B cell (primary cell): ENCODE measurements around the gene PTRH2.

Source experiments
- EZH2 ChIP-seq: IDR thresholded peaks from 2 replicates; pipeline ENCODE4 v1.6.1; 2012; ENCODE audit warnings: borderline replicate concordance, low read depth, mild to moderate bottlenecking, moderate library complexity, low read length; ENCODE audit not compliant: insufficient read depth, poor library complexity, severe bottlenecking
- TF ChIP-seq, protein P1 (sequence below): fragments of 200-600 bp; IDR thresholded peaks from one replicate; pipeline ENCODE4 v1.8.0; 2022; ENCODE audit warnings: antibody characterized with exemption, mild to moderate bottlenecking

DNA sequence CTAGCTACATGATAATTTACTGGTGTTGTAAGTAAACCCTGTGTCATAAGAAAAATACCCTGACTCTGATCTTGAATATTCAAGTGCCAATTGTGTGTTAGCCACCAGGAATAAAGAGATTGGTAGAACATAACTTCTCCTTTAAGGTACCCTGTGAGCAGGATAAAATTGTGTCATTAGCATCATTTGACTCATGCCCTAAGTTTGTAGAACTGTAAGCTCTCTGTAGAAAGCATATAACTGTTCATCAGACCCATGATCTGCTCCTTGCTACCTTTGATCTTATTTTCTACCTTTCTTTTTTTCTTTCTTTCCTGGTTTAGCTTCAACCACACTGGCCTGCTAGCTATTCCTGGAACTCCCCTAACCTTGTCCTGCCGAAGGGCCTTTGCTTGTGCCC, 35.8 kb downstream of the PTRH2 start:
- TF ChIP-seq, protein P1, sequence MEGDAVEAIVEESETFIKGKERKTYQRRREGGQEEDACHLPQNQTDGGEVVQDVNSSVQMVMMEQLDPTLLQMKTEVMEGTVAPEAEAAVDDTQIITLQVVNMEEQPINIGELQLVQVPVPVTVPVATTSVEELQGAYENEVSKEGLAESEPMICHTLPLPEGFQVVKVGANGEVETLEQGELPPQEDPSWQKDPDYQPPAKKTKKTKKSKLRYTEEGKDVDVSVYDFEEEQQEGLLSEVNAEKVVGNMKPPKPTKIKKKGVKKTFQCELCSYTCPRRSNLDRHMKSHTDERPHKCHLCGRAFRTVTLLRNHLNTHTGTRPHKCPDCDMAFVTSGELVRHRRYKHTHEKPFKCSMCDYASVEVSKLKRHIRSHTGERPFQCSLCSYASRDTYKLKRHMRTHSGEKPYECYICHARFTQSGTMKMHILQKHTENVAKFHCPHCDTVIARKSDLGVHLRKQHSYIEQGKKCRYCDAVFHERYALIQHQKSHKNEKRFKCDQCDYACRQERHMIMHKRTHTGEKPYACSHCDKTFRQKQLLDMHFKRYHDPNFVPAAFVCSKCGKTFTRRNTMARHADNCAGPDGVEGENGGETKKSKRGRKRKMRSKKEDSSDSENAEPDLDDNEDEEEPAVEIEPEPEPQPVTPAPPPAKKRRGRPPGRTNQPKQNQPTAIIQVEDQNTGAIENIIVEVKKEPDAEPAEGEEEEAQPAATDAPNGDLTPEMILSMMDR: no peak
- no peak for TF ChIP-seq EZH2
